GM12875 (cell line): Measurements from ENCODE around the gene AK4.
"Not testable (repeated sequence)": the region's sequence is repeated elsewhere in the genome, so short reads cannot be mapped to it uniquely, and the experiment has no call there.

Source experiments
- H3K4me3 ChIP-seq: one replicate; pipeline ENCODE4 v1.5.1; 2011; ENCODE audit warnings: low read depth, low read length, control low read depth
- TF ChIP-seq, protein P1 (sequence below): IDR thresholded peaks from 2 replicates; pipeline ENCODE4 v1.5.1; 2011; ENCODE audit warnings: low read depth, mild to moderate bottlenecking, control low read depth, inconsistent platforms, low read length, moderate library complexity, borderline replicate concordance; ENCODE audit not compliant: insufficient read depth

AK4 gene

DNA sequence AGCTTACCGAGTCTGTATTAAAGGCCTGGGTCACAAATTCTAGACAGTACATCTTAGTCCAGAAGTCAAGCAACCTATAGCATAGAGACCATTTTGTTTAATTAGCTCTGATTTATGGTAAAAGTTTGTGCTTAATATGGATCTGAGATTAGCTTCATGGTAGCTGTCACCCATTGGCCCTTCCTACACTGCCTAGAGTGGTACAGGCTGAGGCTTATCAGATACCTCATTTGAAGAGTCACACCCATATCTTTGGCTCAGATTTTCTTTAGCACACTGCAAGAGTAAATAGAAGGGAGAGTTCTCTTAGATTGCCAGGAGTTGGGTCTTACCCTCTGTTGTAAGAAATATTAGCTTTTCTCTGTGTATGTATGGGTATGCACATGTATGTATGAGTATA lies 3.6 kb downstream of the AK4 start:
- no peak overlapping the region for H3K4me3 ChIP-seq
- TF ChIP-seq, protein P1, sequence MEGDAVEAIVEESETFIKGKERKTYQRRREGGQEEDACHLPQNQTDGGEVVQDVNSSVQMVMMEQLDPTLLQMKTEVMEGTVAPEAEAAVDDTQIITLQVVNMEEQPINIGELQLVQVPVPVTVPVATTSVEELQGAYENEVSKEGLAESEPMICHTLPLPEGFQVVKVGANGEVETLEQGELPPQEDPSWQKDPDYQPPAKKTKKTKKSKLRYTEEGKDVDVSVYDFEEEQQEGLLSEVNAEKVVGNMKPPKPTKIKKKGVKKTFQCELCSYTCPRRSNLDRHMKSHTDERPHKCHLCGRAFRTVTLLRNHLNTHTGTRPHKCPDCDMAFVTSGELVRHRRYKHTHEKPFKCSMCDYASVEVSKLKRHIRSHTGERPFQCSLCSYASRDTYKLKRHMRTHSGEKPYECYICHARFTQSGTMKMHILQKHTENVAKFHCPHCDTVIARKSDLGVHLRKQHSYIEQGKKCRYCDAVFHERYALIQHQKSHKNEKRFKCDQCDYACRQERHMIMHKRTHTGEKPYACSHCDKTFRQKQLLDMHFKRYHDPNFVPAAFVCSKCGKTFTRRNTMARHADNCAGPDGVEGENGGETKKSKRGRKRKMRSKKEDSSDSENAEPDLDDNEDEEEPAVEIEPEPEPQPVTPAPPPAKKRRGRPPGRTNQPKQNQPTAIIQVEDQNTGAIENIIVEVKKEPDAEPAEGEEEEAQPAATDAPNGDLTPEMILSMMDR = no peak

DNA sequence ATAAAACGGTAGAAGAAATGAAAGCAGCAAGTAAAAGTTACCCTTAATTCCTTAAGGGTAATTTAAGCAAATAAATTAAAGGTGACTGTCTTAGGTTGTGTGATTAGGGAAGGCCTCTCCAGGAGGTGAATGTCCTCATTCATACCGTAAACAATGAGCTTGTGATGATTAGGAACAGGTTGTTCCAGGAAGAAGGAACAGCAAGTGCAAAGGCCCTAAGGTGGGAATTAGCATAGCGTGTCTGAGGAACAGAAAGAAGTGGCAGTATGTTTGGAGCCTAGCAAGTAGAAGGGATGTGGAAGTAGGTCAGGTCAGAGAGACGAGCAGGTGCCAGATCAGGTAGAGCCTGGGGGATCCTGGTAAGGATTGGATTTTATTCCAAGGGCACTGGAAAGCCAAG lies 5.6 kb downstream of the AK4 start:
- no peak overlapping the region for H3K4me3 ChIP-seq
- TF ChIP-seq, protein P1 = no peak

DNA sequence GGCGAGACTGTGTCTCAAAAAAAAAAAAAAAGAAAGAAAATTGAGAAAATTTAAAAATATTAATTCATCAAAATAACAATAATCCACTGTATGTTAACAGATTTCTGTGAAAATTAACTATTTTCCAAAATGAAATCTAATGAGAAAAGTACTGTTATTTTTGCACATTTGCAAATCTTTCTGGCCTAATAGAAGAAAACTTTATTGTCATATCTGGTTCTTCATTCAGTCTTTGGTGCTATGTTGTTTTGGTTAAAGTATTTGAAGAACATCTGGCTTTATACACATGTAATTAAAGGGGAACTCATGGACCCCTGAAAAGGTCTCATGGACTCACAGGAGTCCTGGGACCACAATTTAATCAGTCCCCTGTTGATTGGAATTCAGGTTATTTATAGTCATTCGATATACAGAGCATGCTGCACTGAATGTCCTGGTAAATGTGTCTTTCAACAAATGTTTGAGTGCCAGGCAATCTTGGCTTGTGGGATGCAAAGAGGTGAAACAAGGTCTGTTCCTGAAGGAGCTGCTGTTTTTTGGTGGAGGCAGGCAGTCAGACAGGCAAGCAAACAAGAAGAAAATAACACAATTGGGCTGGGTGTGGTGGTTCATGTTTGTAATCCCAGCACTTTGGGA lies 9.0 kb downstream of the AK4 start:
- TF ChIP-seq, protein P1 = no peak
- H3K4me3 ChIP-seq = no peak overlapping the region

DNA sequence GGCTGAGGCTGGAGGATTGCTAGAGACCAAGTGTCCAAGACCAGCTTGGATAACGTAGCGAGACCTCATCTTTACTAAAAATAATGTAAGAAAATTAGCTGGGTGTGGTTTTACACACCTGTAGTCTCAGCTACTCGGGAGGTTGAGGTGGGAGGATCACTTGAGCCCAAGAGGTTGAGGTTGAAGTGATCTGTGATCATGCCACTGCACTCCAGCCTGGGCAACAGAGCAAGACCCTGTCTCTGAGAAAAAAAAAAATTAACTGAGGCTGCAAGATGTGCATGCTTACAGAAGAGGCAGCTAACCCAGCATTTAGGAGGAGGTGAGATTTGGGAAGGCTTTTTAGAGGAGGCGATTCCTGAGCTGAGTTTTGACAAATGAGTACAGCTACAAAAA lies 9.5 kb downstream of the AK4 start:
- TF ChIP-seq, protein P1 = no peak
- no peak overlapping the region for H3K4me3 ChIP-seq

DNA sequence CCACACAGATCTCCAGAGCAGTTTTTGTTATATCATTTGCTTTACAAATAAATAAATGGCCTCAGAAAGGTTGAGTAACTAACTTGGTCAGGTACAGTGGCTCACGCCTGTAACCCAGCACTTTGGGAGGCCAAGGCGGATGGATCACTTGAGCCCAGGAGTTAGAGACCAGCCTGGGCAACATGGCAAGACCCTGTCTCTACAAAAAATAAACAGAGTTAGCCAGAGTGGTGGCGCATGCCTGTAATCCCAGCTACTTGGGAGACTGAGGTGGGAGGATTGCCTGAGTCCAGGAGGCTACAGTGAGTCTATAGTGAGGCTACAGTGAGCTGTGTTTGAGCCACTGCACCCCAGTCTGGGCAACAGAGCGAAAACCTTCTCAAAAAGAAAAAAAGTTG lies 11.3 kb downstream of the AK4 start:
- H3K4me3 ChIP-seq = not testable (repeated sequence)

DNA sequence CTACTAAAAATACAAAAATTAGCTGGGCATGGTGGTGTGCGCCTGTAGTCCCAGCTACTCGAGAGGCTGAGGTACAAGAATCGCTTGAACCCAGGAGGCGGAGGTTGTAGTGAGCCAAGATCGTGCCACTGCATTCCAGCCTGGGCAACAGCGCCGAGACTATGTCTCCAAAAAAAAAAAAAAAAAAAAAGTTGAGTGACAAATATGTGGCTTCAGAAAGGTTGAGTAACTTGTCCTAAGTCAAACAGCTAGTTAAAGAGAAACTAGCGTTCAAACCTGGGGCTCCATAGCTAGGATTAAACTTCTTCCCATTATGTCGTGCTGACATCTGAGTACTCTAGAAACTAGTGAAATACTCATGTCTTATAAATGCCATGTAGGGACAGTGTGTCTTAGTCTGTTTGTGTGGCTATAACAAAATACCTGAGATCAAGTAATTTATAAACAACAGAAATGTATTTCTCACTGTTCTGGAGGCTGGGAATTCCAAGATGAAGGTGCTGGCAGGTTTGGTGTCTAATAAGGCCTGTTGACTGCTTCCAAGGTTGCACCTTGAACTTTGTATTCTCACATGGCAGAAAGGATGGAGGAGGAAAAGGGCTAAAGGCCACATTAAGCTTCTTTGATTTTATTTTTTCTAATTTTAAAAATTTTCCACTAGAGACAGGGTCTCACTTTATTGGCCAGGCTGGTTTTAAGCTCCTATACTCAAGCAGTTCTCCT lies 12.0 kb downstream of the AK4 start:
- TF ChIP-seq, protein P1 = no peak
- H3K4me3 ChIP-seq = no peak overlapping the region

DNA sequence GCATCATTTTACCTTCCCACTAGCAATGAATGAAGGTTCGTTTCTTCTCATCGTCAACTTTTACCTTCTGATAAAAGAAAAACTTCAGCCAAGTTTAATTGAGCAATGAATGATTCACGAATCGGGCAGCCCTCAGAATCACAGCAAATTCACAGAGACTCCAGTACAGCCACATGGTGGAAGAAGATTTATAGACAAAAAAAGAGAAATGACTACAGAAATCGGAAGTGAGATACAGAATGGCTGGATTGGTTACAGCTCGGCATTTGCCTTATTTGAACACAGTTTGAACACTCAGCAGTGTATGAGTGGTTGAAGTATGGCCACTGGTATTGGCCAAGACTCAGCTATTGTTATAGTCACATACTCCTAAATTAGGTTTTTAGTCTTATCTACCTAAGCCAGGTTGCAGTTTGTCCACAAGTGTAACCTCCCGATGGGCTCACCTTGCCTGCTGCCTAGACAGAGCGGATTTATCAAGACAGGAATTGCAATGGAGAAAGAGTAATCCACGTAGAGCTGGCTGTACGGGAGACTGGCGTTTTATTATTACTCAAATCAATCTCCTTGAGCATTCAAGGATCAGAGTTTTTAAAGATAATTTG lies 15.3 kb downstream of the AK4 start:
- TF ChIP-seq, protein P1 = no peak

DNA sequence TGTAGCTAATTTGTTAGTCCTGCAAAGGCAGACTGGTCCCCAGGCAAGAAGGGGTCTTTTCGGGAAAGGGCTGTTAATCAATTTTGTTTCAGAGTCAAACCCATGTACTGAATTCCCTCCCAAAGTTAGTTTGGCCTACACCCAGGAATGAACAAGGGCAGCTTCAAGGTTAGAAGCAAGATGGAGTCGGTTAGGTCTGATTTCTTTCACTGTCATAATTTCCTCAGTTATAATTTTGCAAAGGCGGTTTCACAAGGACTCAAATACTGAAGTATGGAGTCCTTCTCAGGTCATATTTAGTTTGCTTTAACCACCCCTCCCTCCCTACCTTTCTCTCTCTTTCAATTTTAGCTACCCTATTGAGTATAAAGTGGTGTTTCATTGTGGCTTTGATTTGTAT lies 16.1 kb downstream of the AK4 start:
- not testable (repeated sequence) for H3K4me3 ChIP-seq

More for the DNA sequence above, 15.3 kb downstream of the AK4 start:
- H3K4me3 ChIP-seq = no peak overlapping the region
